H9 (cell line): ENCODE results near the gene CDH4. TPM values are rescaled to one million over a fixed set of nuclear protein-coding genes. Genes with fewer than 3 reads are reported as not detected.
A peak's percentile ranks its signal among the peaks of the same experiment; 100 is the strongest.

Experiments
- DNase-seq: peaks from one replicate; pipeline ENCODE4 v3.0.0-alpha.2; 2017
- H2AFZ ChIP-seq: one replicate; pipeline ENCODE4 v1.6.1; 2013; ENCODE audit warnings: mild to moderate bottlenecking, low read length, control low read depth, moderate library complexity
- H2AK5ac ChIP-seq: 2 replicates; pipeline ENCODE4 v1.6.1; 2013; ENCODE audit warnings: low read length, control low read depth, mixed read lengths; ENCODE audit not compliant: insufficient read length
- H2BK120ac ChIP-seq: one replicate; pipeline ENCODE4 v1.6.1; 2013; ENCODE audit warnings: low read depth, mild to moderate bottlenecking, low read length, control low read depth, inconsistent platforms; ENCODE audit not compliant: poor library complexity, severe bottlenecking
- H2BK12ac ChIP-seq: 2 replicates; pipeline ENCODE4 v1.6.1; 2013; ENCODE audit warnings: low read length, control low read depth, mixed read lengths, low read depth; ENCODE audit not compliant: insufficient read length
- H2BK15ac ChIP-seq: 2 replicates; pipeline ENCODE4 v1.6.1; 2013; ENCODE audit warnings: low read depth, low read length, control low read depth
- H2BK20ac ChIP-seq: one replicate; pipeline ENCODE4 v1.6.1; 2013; ENCODE audit warnings: low read depth, mild to moderate bottlenecking, low read length, control low read depth, inconsistent platforms; ENCODE audit not compliant: poor library complexity, severe bottlenecking
- H2BK5ac ChIP-seq: 2 replicates; pipeline ENCODE4 v1.6.1; 2013; ENCODE audit warnings: low read length, control low read depth, mixed read lengths; ENCODE audit not compliant: insufficient read length
- H3K14ac ChIP-seq: 2 replicates; pipeline ENCODE4 v1.6.1; 2013; ENCODE audit warnings: low read length, control low read depth; ENCODE audit not compliant: insufficient read depth
- H3K18ac ChIP-seq: 2 replicates; pipeline ENCODE4 v1.6.1; 2013; ENCODE audit warnings: low read depth, mild to moderate bottlenecking, mixed read lengths, low read length, control low read depth; ENCODE audit not compliant: insufficient read length
- H3K23ac ChIP-seq: 2 replicates; pipeline ENCODE4 v1.6.1; 2013; ENCODE audit warnings: low read length, control low read depth, mixed read lengths, low read depth; ENCODE audit not compliant: insufficient read length
- H3K23me2 ChIP-seq: 2 replicates; pipeline ENCODE4 v1.6.1; 2013; ENCODE audit warnings: low read depth, mild to moderate bottlenecking, mixed read lengths, low read length, control low read depth; ENCODE audit not compliant: insufficient read length, poor library complexity, severe bottlenecking
- H3K27ac ChIP-seq: 2 replicates; pipeline ENCODE4 v1.5.1; 2013; ENCODE audit warnings: low read length, control low read depth, mixed read lengths, low read depth; ENCODE audit not compliant: insufficient read length
- H3K27me3 ChIP-seq: 2 replicates; pipeline ENCODE4 v1.6.1; 2013; ENCODE audit warnings: low read length, control low read depth, inconsistent platforms; ENCODE audit not compliant: insufficient read depth
- H3K4ac ChIP-seq: 2 replicates; pipeline ENCODE4 v1.6.1; 2013; ENCODE audit warnings: low read depth, mild to moderate bottlenecking, control low read depth, inconsistent platforms, low read length, moderate library complexity
- H3K4me1 ChIP-seq: 2 replicates; pipeline ENCODE4 v1.6.1; 2013; ENCODE audit warnings: low read length, control low read depth, inconsistent platforms; ENCODE audit not compliant: insufficient read depth
- H3K4me2 ChIP-seq: 2 replicates; pipeline ENCODE4 v1.6.1; 2013; ENCODE audit warnings: low read length, control low read depth, mixed read lengths; ENCODE audit not compliant: insufficient read length, insufficient read depth
- H3K56ac ChIP-seq: 2 replicates; pipeline ENCODE4 v1.6.1; 2013; ENCODE audit warnings: low read depth, mild to moderate bottlenecking, mixed read lengths, low read length, control low read depth; ENCODE audit not compliant: insufficient read length
- H3K79me1 ChIP-seq: 2 replicates; pipeline ENCODE4 v1.6.1; 2013; ENCODE audit warnings: low read depth, mild to moderate bottlenecking, moderate library complexity, low read length, control low read depth, inconsistent platforms; ENCODE audit not compliant: insufficient read depth, poor library complexity, severe bottlenecking
- H3K79me2 ChIP-seq: 2 replicates; pipeline ENCODE4 v1.6.1; 2013; ENCODE audit warnings: low read length, control low read depth, inconsistent platforms; ENCODE audit not compliant: insufficient read depth
- H3K9ac ChIP-seq: 2 replicates; pipeline ENCODE4 v1.6.1; 2013; ENCODE audit warnings: low read length, control low read depth, mixed read lengths; ENCODE audit not compliant: insufficient read length; ENCODE audit errors: extremely low read depth
- H3K9me3 ChIP-seq: one replicate; pipeline ENCODE4 v1.6.1; 2013; ENCODE audit warnings: low read depth, low read length, inconsistent platforms; ENCODE audit not compliant: control insufficient read depth
- H3T11ph ChIP-seq: one replicate; pipeline ENCODE4 v1.6.1; 2013; ENCODE audit warnings: mild to moderate bottlenecking, low read length, control low read depth, inconsistent platforms
- H4K20me1 ChIP-seq: one replicate; pipeline ENCODE4 v1.6.1; 2013; ENCODE audit not compliant: control insufficient read depth, insufficient read length, insufficient read depth
- H4K5ac ChIP-seq: 2 replicates; pipeline ENCODE4 v1.6.1; 2013; ENCODE audit warnings: low read depth, mild to moderate bottlenecking, mixed read lengths, low read length, control low read depth; ENCODE audit not compliant: insufficient read length
- H4K8ac ChIP-seq: replicated peaks from 2 replicates; pipeline ENCODE4 v1.6.1; 2013; ENCODE audit warnings: low read length, control low read depth, mixed read lengths, low read depth; ENCODE audit not compliant: insufficient read length
- H4K91ac ChIP-seq: 2 replicates; pipeline ENCODE4 v1.6.1; 2013; ENCODE audit warnings: low read depth, mild to moderate bottlenecking, moderate library complexity, mixed read lengths, low read length, control low read depth; ENCODE audit not compliant: insufficient read length
- H3K27ac Mint-ChIP-seq, 3 experiments: 2 replicates in 2 of 3; 3 replicates in 1 of 3; pipeline ENCODE4 v1.8.0; 2020 to 2021; ENCODE audit warnings: mixed read lengths in 3 of 3, mild to moderate bottlenecking in 1 of 3, moderate library complexity in 1 of 3
- H3K27me3 Mint-ChIP-seq: 2 replicates; pipeline ENCODE4 v1.8.0; 2021; ENCODE audit warnings: low read depth, mild to moderate bottlenecking, moderate library complexity, mixed read lengths
- H3K36me3 Mint-ChIP-seq, 3 experiments: 2 replicates in 2 of 3; 3 replicates in 1 of 3; pipeline ENCODE4 v1.8.0; 2020 to 2021; ENCODE audit warnings: low read depth in 3 of 3, mixed read lengths in 3 of 3; ENCODE audit not compliant: insufficient read depth in 1 of 3
- H3K4me1 Mint-ChIP-seq, 2 experiments: 2 replicates each; pipeline ENCODE4 v1.8.0; 2020; ENCODE audit warnings: mixed read lengths in 2 of 2
- H3K4me3 Mint-ChIP-seq, 2 experiments: 2 replicates in 1 of 2; 3 replicates in 1 of 2; pipeline ENCODE4 v1.8.0; 2020 to 2021; ENCODE audit warnings: mild to moderate bottlenecking in 2 of 2, mixed read lengths in 2 of 2, moderate library complexity in 1 of 2
- H3K9me3 Mint-ChIP-seq, 2 experiments: 2 replicates in 1 of 2; 3 replicates in 1 of 2; pipeline ENCODE4 v1.8.0; 2020; ENCODE audit warnings: mild to moderate bottlenecking in 2 of 2, mixed read lengths in 2 of 2, moderate library complexity in 1 of 2
- CTCF ChIP-seq: fragments of 200-600 bp; sonication (generic); conservative IDR thresholded peaks from 3 replicates; pipeline ENCODE4 v1.8.0; 2021; ENCODE audit warnings: antibody characterized with exemption, mild to moderate bottlenecking
- WGBS: extraction: QIAGEN DNeasy Blood & Tissue Kit; methylation state at CpG from one replicate; pipeline ENCODE4 v1.1.7; 2013; ENCODE audit warnings: missing lambda C conversion rate, low lambda C conversion rate, mixed read lengths; ENCODE audit not compliant: insufficient read length; ENCODE audit errors: extremely low coverage; 5-methylcytosine and 5-hydroxymethylcytosine counted together
- total RNA-seq: library from RNA; stranded (reverse); gene quantifications from 2 replicates; pipeline ENCODE4 v1.2.1, GENCODE V29; 2021

CDH4 gene
- total RNA-seq, 1 experiment from 2014 or later: 3.0 TPM

- Histone ChIP-seq H3K23ac (no peak overlapping the region), H3K9ac (no peak overlapping the region), H3K4ac (no peak overlapping the region), H3K18ac (no peak overlapping the region), H4K5ac (no peak overlapping the region), H2AFZ (no peak overlapping the region), H3K4me2 (no peak overlapping the region), H3K56ac (no peak overlapping the region), H2AK5ac (no peak overlapping the region), H3K23me2 (no peaks in the 10 kb centered on the region), H2BK5ac (no peak overlapping the region), H2BK15ac (no peak overlapping the region), H3K4me1 (no peaks in the 10 kb centered on the region), H3K14ac (no peak overlapping the region), H3K79me2 (no peaks in the 10 kb centered on the region), H3K9me3 (no peaks in the 10 kb centered on the region), H4K91ac (no peak overlapping the region), H3K27me3 (peaks cover 2% of the 10 kb centered on the region; the same call in 1 of the 2 replicates), H3T11ph (no peak overlapping the region), H4K8ac (no peak overlapping the region), H2BK12ac (no peak overlapping the region), H2BK120ac (no peak overlapping the region), H4K20me1 (no peaks in the 10 kb centered on the region), H2BK20ac (no peak overlapping the region), H3K27ac (no peak overlapping the region), H3K79me1 (no peaks in the 10 kb centered on the region)
- Mint-ChIP-seq H3K9me3 (no peaks in the 10 kb centered on the region; a peak in 1 of 5 replicates), H3K27ac (peak overlapping the region in 1 of 3 experiments; percentile 79; a peak in 1 of 7 replicates), H3K4me3 (no peak overlapping the region), H3K36me3 (no peaks in the 10 kb centered on the region; a peak in 1 of 7 replicates), H3K27me3 (peaks cover 28% of the 10 kb centered on the region), H3K4me1 (peaks cover 18 to 29% of the 10 kb centered on the region in 2 experiments)
- DNase-seq: no peak
- WGBS: no CpG with 5 or more reads among the region's 21 CpGs
- no peak for TF ChIP-seq CTCF
Measured at GRCh38 chr20:61525781-61526431, 273.8 kb downstream of the CDH4 start.
